Endometrium (tissue), 2 donors: ENCODE measurements around the gene SBK2.

ENCODE experiments used
- FAIRE-seq: peaks from 2 replicates; lab custom pipeline; 2012; peaks lifted over from hg19 to GRCh38; lab: Jason Lieb, UNC
- donor health status: control.
- donor health status: control.

Gene SBK2

GRCh38 chr19:55554302-55554701, 17.4 kb upstream of the SBK2 start:
- no peak for FAIRE-seq

GRCh38 chr19:55553217-55554182, 16.6 kb upstream of the SBK2 start:
- no peak for FAIRE-seq

GRCh38 chr19:55552620-55553019, 15.7 kb upstream of the SBK2 start:
- no peak for FAIRE-seq

- no peak for FAIRE-seq
Measured at GRCh38 chr19:55552206-55552605, 15.3 kb upstream of the SBK2 start.

- no peak for FAIRE-seq
Measured at GRCh38 chr19:55550321-55550650, 13.4 kb upstream of the SBK2 start.

- FAIRE-seq: no peak
Measured at GRCh38 chr19:55549500-55550320, 12.8 kb upstream of the SBK2 start.

- no peak for FAIRE-seq
Measured at GRCh38 chr19:55546822-55547614, 10.1 kb upstream of the SBK2 start.

GRCh38 chr19:55546011-55546410, 9.1 kb upstream of the SBK2 start:
- no peak for FAIRE-seq

- no peak for FAIRE-seq
Measured at GRCh38 chr19:55545443-55545842, 8.5 kb upstream of the SBK2 start, which contains the start of gene SBK3. Gene SBK3 (minus strand): TSS chr19:55545543. CDS start chr19:55545543, 0 bp downstream.

- FAIRE-seq: no peak
Measured at GRCh38 chr19:55544776-55545439, 8.0 kb upstream of the SBK2 start.

- FAIRE-seq: no peak
Measured at GRCh38 chr19:55544014-55544413, 7.1 kb upstream of the SBK2 start.

- FAIRE-seq: no peak
Measured at GRCh38 chr19:55543567-55543966, 6.6 kb upstream of the SBK2 start.

GRCh38 chr19:55542292-55542855, 5.4 kb upstream of the SBK2 start:
- FAIRE-seq: no peak

- FAIRE-seq: no peak
Measured at GRCh38 chr19:55541091-55541490, 4.2 kb upstream of the SBK2 start.

- FAIRE-seq: no peak
Measured at GRCh38 chr19:55540619-55541018, 3.7 kb upstream of the SBK2 start.

GRCh38 chr19:55539090-55539984, 2.4 kb upstream of the SBK2 start:
- FAIRE-seq: no peak

- FAIRE-seq: no peak
Measured at GRCh38 chr19:55538132-55538531, 1.2 kb upstream of the SBK2 start.

- no peak for FAIRE-seq
Measured at GRCh38 chr19:55537741-55538111, 793 bp upstream of the SBK2 start.

- FAIRE-seq: no peak
Measured at GRCh38 chr19:55536366-55536765, 567 bp downstream of the SBK2 start.

GRCh38 chr19:55535965-55536350, 975 bp downstream of the SBK2 start:
- no peak for FAIRE-seq
